HepG2 (cell line): ENCODE data around the gene ACSM2B. TPM values are rescaled to one million over a fixed set of nuclear protein-coding genes. Genes with fewer than 3 reads are reported as not detected.

ENCODE experiments used
- CC2D1A ChIP-seq: sonication (generic); formaldehyde crosslinking; IDR thresholded peaks from 2 replicates; pipeline ENCODE4 v1.8.1; 2023; ENCODE audit warnings: mild to moderate bottlenecking, missing genetic modification reagents
- CCAR2 ChIP-seq: fragments of 200-400 bp; formaldehyde crosslinking; optimal IDR thresholded peaks from 2 replicates; pipeline ENCODE3; 2018; ENCODE audit warnings: low read depth, mild to moderate bottlenecking, low read length, moderate library complexity
- FOXP4 ChIP-seq: sonication (generic); formaldehyde crosslinking; IDR thresholded peaks from 2 replicates; pipeline ENCODE4 v1.4.0; 2020; ENCODE audit warnings: missing genetic modification reagents
- MAZ ChIP-seq, 2 experiments: sonication (generic) in 1 of 2; formaldehyde crosslinking in 1 of 2; IDR thresholded peaks; 2 replicates each; pipeline versions ENCODE4 v1.5.0 to v1.6.1; 2012 to 2020; ENCODE audit warnings: low read depth in 2 of 2, mild to moderate bottlenecking in 2 of 2, borderline replicate concordance in 1 of 2, improper control_type of control experiment in 1 of 2, low read length in 1 of 2, missing genetic modification reagents in 1 of 2, moderate library complexity in 1 of 2
- PAF1 ChIP-seq: IDR thresholded peaks from 2 replicates; pipeline ENCODE4 v1.6.1; 2016; ENCODE audit warnings: missing genetic modification reagents, missing compliant biosample characterization
- RARG ChIP-seq: sonication (generic); formaldehyde crosslinking; IDR thresholded peaks from 2 replicates; pipeline ENCODE4 v1.4.0; 2020; ENCODE audit warnings: low read depth, mild to moderate bottlenecking, missing genetic modification reagents
- REPIN1 ChIP-seq: sonication (generic); formaldehyde crosslinking; IDR thresholded peaks from 2 replicates; pipeline ENCODE4 v1.8.0; 2022; ENCODE audit warnings: missing genetic modification reagents, low read depth, mild to moderate bottlenecking, borderline replicate concordance
- SIN3B ChIP-seq: fragments of 150-350 bp; IDR thresholded peaks from 2 replicates; pipeline ENCODE4 v1.6.1; 2014; ENCODE audit warnings: low read length
- SNAPC5 ChIP-seq: sonication (generic); formaldehyde crosslinking; IDR thresholded peaks from 2 replicates; pipeline ENCODE4 v1.8.1; 2023; ENCODE audit warnings: mild to moderate bottlenecking, missing genetic modification reagents, borderline replicate concordance
- THAP11 ChIP-seq: IDR thresholded peaks from 2 replicates; pipeline ENCODE4 v1.6.1; 2016; ENCODE audit warnings: missing biosample characterization, missing genetic modification reagents
- ZFAT ChIP-seq: sonication (generic); formaldehyde crosslinking; conservative IDR thresholded peaks from 2 replicates; pipeline ENCODE4 v1.8.1; 2023; ENCODE audit warnings: missing genetic modification reagents, inconsistent platforms
- ZNF180 ChIP-seq: sonication (generic); formaldehyde crosslinking; IDR thresholded peaks from 2 replicates; pipeline ENCODE4 v1.4.0; 2020; ENCODE audit warnings: low read depth, missing genetic modification reagents, borderline replicate concordance
- ZNF530 ChIP-seq: sonication (generic); formaldehyde crosslinking; IDR thresholded peaks from 2 replicates; pipeline ENCODE4 v1.5.0; 2020; ENCODE audit warnings: low read depth, mild to moderate bottlenecking, missing genetic modification reagents
- ZNF687 ChIP-seq: sonication (generic); formaldehyde crosslinking; IDR thresholded peaks from 2 replicates; pipeline ENCODE4 v1.5.1; 2020; ENCODE audit warnings: mild to moderate bottlenecking, missing genetic modification reagents, moderate library complexity
- polyA plus RNA-seq, 8 experiments: library from polyadenylated mRNA; depleted of rRNA in 3 of 8; stranded (reverse) in 7 of 8; unstranded in 1 of 8; fragments of >200 nt; fragmentation: Illumina TruSeq in 4 of 8; extraction: Trizol in 4 of 8; gene quantifications; 2 replicates each; pipeline versions ENCODE4 v1.2.1 to v1.2.3, GENCODE V29; 2011 to 2016; ENCODE audit warnings: low read depth in 4 of 8, missing spikeins in 1 of 8, mixed read lengths in 1 of 8; ENCODE audit not compliant: insufficient read depth in 1 of 8
- total RNA-seq, 5 experiments: library from RNA; depleted of rRNA; stranded (reverse); fragments of >200 nt; fragmentation: Illumina TruSeq; extraction: Trizol; gene quantifications; 2 replicates each; pipeline ENCODE4 v1.2.3, GENCODE V29; 2016; ENCODE audit warnings: low read depth in 1 of 5
- TF ChIP-seq, protein P1 (sequence below): fragments of 450-650 bp; IDR thresholded peaks from 2 replicates; pipeline ENCODE4 v1.6.1; 2017; ENCODE audit warnings: mild to moderate bottlenecking
- TF ChIP-seq, protein P2 (sequence below): sonication (generic); formaldehyde crosslinking; IDR thresholded peaks from 2 replicates; pipeline ENCODE4 v1.5.0; 2020; ENCODE audit warnings: mild to moderate bottlenecking, missing genetic modification reagents, borderline replicate concordance

The ACSM2B gene
- total and polyA plus RNA-seq, 2 of the 13 experiments (the other 11 are each of a cell fraction or from before 2014, with no cell fraction given) = 22.9 to 34.0 TPM

- TF ChIP-seq SNAPC5 (CRISPR knock-in tag) (peak; percentile 85), CCAR2 (peak; percentile 46), ZFAT (CRISPR knock-in tag) (peak; percentile 75; the same call in 1 of the 2 replicates), REPIN1 (CRISPR knock-in tag) (peak; percentile 96), ZNF180 (CRISPR knock-in tag) (0 out of 2 replicates have a peak, but pooled peaks have one; percentile 89), THAP11 (CRISPR knock-in tag) (peak; percentile 84), ZNF687 (CRISPR knock-in tag) (peak; percentile 44; the same call in 1 of the 2 replicates), PAF1 (CRISPR knock-in tag) (no peak), SIN3B (no peak), CC2D1A (CRISPR knock-in tag) (no peak), MAZ (IDR thresholded peaks at IDR 0.05; ENCODE audit: borderline replicate concordance, low read depth, low read length) (no peak), MAZ (CRISPR knock-in tag; IDR thresholded peaks at IDR 0.05; ENCODE audit: low read depth) (peak; percentile 87), ZNF530 (no peak), RARG (0 out of 2 replicates have a peak, but pooled peaks have one; percentile 28), FOXP4 (CRISPR knock-in tag) (peak; percentile 95)
- TF ChIP-seq, protein P1, sequence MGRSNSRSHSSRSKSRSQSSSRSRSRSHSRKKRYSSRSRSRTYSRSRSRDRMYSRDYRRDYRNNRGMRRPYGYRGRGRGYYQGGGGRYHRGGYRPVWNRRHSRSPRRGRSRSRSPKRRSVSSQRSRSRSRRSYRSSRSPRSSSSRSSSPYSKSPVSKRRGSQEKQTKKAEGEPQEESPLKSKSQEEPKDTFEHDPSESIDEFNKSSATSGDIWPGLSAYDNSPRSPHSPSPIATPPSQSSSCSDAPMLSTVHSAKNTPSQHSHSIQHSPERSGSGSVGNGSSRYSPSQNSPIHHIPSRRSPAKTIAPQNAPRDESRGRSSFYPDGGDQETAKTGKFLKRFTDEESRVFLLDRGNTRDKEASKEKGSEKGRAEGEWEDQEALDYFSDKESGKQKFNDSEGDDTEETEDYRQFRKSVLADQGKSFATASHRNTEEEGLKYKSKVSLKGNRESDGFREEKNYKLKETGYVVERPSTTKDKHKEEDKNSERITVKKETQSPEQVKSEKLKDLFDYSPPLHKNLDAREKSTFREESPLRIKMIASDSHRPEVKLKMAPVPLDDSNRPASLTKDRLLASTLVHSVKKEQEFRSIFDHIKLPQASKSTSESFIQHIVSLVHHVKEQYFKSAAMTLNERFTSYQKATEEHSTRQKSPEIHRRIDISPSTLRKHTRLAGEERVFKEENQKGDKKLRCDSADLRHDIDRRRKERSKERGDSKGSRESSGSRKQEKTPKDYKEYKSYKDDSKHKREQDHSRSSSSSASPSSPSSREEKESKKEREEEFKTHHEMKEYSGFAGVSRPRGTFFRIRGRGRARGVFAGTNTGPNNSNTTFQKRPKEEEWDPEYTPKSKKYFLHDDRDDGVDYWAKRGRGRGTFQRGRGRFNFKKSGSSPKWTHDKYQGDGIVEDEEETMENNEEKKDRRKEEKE = no peak
- TF ChIP-seq, protein P2, sequence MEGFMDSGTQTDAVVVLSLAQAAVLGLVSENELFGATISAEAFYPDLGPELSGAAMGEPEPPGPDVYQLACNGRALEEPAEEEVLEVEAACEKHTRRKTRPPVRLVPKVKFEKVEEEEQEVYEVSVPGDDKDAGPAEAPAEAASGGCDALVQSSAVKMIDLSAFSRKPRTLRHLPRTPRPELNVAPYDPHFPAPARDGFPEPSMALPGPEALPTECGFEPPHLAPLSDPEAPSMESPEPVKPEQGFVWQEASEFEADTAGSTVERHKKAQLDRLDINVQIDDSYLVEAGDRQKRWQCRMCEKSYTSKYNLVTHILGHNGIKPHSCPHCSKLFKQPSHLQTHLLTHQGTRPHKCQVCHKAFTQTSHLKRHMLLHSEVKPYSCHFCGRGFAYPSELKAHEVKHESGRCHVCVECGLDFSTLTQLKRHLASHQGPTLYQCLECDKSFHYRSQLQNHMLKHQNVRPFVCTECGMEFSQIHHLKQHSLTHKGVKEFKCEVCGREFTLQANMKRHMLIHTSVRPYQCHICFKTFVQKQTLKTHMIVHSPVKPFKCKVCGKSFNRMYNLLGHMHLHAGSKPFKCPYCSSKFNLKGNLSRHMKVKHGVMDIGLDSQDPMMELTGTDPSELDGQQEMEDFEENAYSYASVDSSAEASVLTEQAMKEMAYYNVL (CRISPR knock-in tag) = peak; percentile 98
These were observed 22.8 kb upstream of the ACSM2B start (continued) for GRCh38 chr16:20598832-20599469.
